HepG2 (cell line): ENCODE measurements around the gene NUDT21. TPM values are rescaled to one million over a fixed set of nuclear protein-coding genes. Genes with fewer than 3 reads are reported as not detected.

Experiments
- ARID4A ChIP-seq: sonication (generic); formaldehyde crosslinking; IDR thresholded peaks from 2 replicates; pipeline ENCODE4 v1.5.0; 2020; ENCODE audit warnings: mild to moderate bottlenecking, missing genetic modification reagents, borderline replicate concordance
- E2F5 ChIP-seq: sonication (generic); formaldehyde crosslinking; conservative IDR thresholded peaks from 2 replicates; pipeline ENCODE4 v1.4.0; 2020; ENCODE audit warnings: missing genetic modification reagents
- ELF4 ChIP-seq: sonication (generic); formaldehyde crosslinking; IDR thresholded peaks from 2 replicates; pipeline ENCODE4 v1.5.0; 2020; ENCODE audit warnings: missing genetic modification reagents, mild to moderate bottlenecking, moderate library complexity, borderline replicate concordance
- ETS1 ChIP-seq: sonication (generic); formaldehyde crosslinking; IDR thresholded peaks from 2 replicates; pipeline ENCODE4 v1.4.0; 2020; ENCODE audit warnings: missing genetic modification reagents
- PCBP2 ChIP-seq: fragments of 200-400 bp; formaldehyde crosslinking; optimal IDR thresholded peaks from 2 replicates; pipeline ENCODE3; 2018; ENCODE audit warnings: low read length, low read depth; ENCODE audit not compliant: poor library complexity, severe bottlenecking
- RARG ChIP-seq: sonication (generic); formaldehyde crosslinking; IDR thresholded peaks from 2 replicates; pipeline ENCODE4 v1.4.0; 2020; ENCODE audit warnings: low read depth, mild to moderate bottlenecking, missing genetic modification reagents
- XBP1 ChIP-seq: sonication (generic); formaldehyde crosslinking; IDR thresholded peaks from 2 replicates; pipeline ENCODE4 v1.5.0; 2020; ENCODE audit warnings: missing genetic modification reagents
- ZNF205 ChIP-seq: IDR thresholded peaks from 2 replicates; pipeline ENCODE4 v1.6.1; 2018; ENCODE audit warnings: missing biosample characterization, missing genetic modification reagents
- ZNF274 ChIP-seq: sonication (generic); formaldehyde crosslinking; IDR thresholded peaks from 2 replicates; pipeline ENCODE4 v1.5.1; 2020; ENCODE audit warnings: mild to moderate bottlenecking, missing genetic modification reagents
- ZNF407 ChIP-seq: sonication (generic); formaldehyde crosslinking; IDR thresholded peaks from one replicate; pipeline ENCODE4 v1.5.1; 2020; ENCODE audit warnings: mild to moderate bottlenecking, missing genetic modification reagents; ENCODE audit errors: not compliant biosample characterization
- ZNF775 ChIP-seq: sonication (generic); formaldehyde crosslinking; IDR thresholded peaks from 2 replicates; pipeline ENCODE4 v1.4.0; 2020; ENCODE audit warnings: missing genetic modification reagents, mild to moderate bottlenecking, moderate library complexity, borderline replicate concordance
- ZNF790 ChIP-seq: sonication (generic); formaldehyde crosslinking; IDR thresholded peaks from 2 replicates; pipeline ENCODE4 v1.8.0; 2022; ENCODE audit warnings: missing genetic modification reagents, mild to moderate bottlenecking, borderline replicate concordance
- ZSCAN31 ChIP-seq: sonication (generic); formaldehyde crosslinking; IDR thresholded peaks from 2 replicates; pipeline ENCODE4 v1.5.0; 2020; ENCODE audit warnings: low read depth, mild to moderate bottlenecking, missing genetic modification reagents
- polyA plus RNA-seq, 8 experiments: library from polyadenylated mRNA; depleted of rRNA in 3 of 8; stranded (reverse) in 7 of 8; unstranded in 1 of 8; fragments of >200 nt; fragmentation: Illumina TruSeq in 4 of 8; extraction: Trizol in 4 of 8; gene quantifications; 2 replicates each; pipeline versions ENCODE4 v1.2.1 to v1.2.3, GENCODE V29; 2011 to 2016; ENCODE audit warnings: low read depth in 4 of 8, missing spikeins in 1 of 8, mixed read lengths in 1 of 8; ENCODE audit not compliant: insufficient read depth in 1 of 8
- total RNA-seq, 5 experiments: library from RNA; depleted of rRNA; stranded (reverse); fragments of >200 nt; fragmentation: Illumina TruSeq; extraction: Trizol; gene quantifications; 2 replicates each; pipeline ENCODE4 v1.2.3, GENCODE V29; 2016; ENCODE audit warnings: low read depth in 1 of 5

NUDT21 gene
- total and polyA plus RNA-seq, 2 of the 13 experiments (the other 11 are each of a cell fraction or from before 2014, with no cell fraction given): 177 to 210 TPM

- TF ChIP-seq ZSCAN31 (CRISPR knock-in tag) (peak; percentile 29; the same call in 1 of the 2 replicates), ARID4A (no peak), ZNF775 (CRISPR knock-in tag) (0 out of 2 replicates have a peak, but pooled peaks have one; percentile 53), E2F5 (CRISPR knock-in tag) (no peak), RARG (CRISPR knock-in tag) (0 out of 2 replicates have a peak, but pooled peaks have one; percentile 9), XBP1 (no peak), ELF4 (0 out of 2 replicates have a peak, but pooled peaks have one; percentile 17), ZNF205 (CRISPR knock-in tag) (no peak), ETS1 (CRISPR knock-in tag) (0 out of 2 replicates have a peak, but pooled peaks have one; percentile 29), PCBP2 (no peak), ZNF407 (CRISPR knock-in tag) (no peak), ZNF790 (CRISPR knock-in tag) (peak; percentile 7; the same call in 1 of the 2 replicates), ZNF274 (CRISPR knock-in tag) (no peak)
Observed at GRCh38 chr16:56450275-56450985, 702 bp downstream of the NUDT21 start (continued).
